ENCODE data around the gene TAF10. TPM values are rescaled to one million over a fixed set of nuclear protein-coding genes. Genes with fewer than 3 reads are reported as not detected.

TAF10 gene
- total RNA-seq: 100 to 1,000 TPM in 2 of 3 donors, 10 to 100 TPM in 1; 84.0 to 135 (median 115) TPM
- long read RNA-seq, donor 1, full-length matches to known transcripts: 45 of 60 reads
- long read RNA-seq, donor 1, partial matches to known transcripts: 8 of 60 reads
- long read RNA-seq, donor 1, other reads (novel, unspliced or antisense): 7 of 60 reads
- long read RNA-seq, donor 2, partial matches to known transcripts: 2 of 4 reads
- long read RNA-seq, donor 2, other reads (novel, unspliced or antisense): 2 of 4 reads

GRCh38 chr11:6612213-6613041, at the start of gene TAF10:
TAF10 (minus strand) TSS chr11:6612216; CDS start chr11:6612189, 27 bp downstream.
- H3K36me3 ChIP-seq (ENCODE audit: low read depth): no peaks in the 10 kb centered on the region

GRCh38 chr11:6660712-6661111, 48.7 kb upstream of the TAF10 start:
- no peak for TF ChIP-seq CTCF (IDR thresholded peaks at IDR 0.05)
- no peak overlapping the region for H3K4me3 ChIP-seq
- ATAC-seq: no peak
- intact Hi-C loops (cut with DNase I, micrococcal nuclease): no loop called here
- H3K4me1 ChIP-seq (ENCODE audit: low read depth): no peaks in the 10 kb centered on the region
- no peaks in the 10 kb centered on the region for H3K9me3 ChIP-seq
- no peak for DNase-seq
- H3K36me3 ChIP-seq (ENCODE audit: low read depth): no peaks in the 10 kb centered on the region

More at GRCh38 chr11:6612213-6613041, at the start of gene TAF10:
- peak within 1 kb of the TSS; percentile 83 for H3K4me3 ChIP-seq
- DNase-seq: peak; percentile 98 to 99 (median 98)
- H3K9me3 ChIP-seq: no peaks in the 10 kb centered on the region
- TF ChIP-seq CTCF (IDR thresholded peaks at IDR 0.05): peak; percentile 45
- intact Hi-C loops (cut with DNase I, micrococcal nuclease): no loop called here
- H3K4me1 ChIP-seq (ENCODE audit: low read depth): peaks cover 16% of the 10 kb centered on the region
- ATAC-seq: peak; percentile 94

- intact Hi-C loops (cut with DNase I, micrococcal nuclease): no loop called here
- no peak for TF ChIP-seq CTCF (IDR thresholded peaks at IDR 0.05)
- DNase-seq: no peak
Observed at GRCh38 chr11:6658647-6659046, 46.6 kb upstream of the TAF10 start.

GRCh38 chr11:6657346-6657745, 45.3 kb upstream of the TAF10 start:
- no peak for ATAC-seq
- no peak for TF ChIP-seq CTCF (IDR thresholded peaks at IDR 0.05)

More at GRCh38 chr11:6658647-6659046, 46.6 kb upstream of the TAF10 start:
- Histone ChIP-seq H3K9me3 (no peaks in the 10 kb centered on the region), H3K4me1 (ENCODE audit: low read depth) (no peaks in the 10 kb centered on the region), H3K36me3 (ENCODE audit: low read depth) (no peaks in the 10 kb centered on the region), H3K4me3 (no peak overlapping the region)
- ATAC-seq: no peak

GRCh38 chr11:6656936-6657335, 44.9 kb upstream of the TAF10 start:
- Histone ChIP-seq H3K4me3 (no peak overlapping the region), H3K4me1 (ENCODE audit: low read depth) (no peaks in the 10 kb centered on the region), H3K36me3 (ENCODE audit: low read depth) (no peaks in the 10 kb centered on the region), H3K9me3 (no peaks in the 10 kb centered on the region)
- no peak for TF ChIP-seq CTCF (IDR thresholded peaks at IDR 0.05)
- intact Hi-C loops (cut with DNase I, micrococcal nuclease): no loop called here
- DNase-seq: no peak
- no peak for ATAC-seq

More at GRCh38 chr11:6657346-6657745, 45.3 kb upstream of the TAF10 start:
- DNase-seq: no peak
- H3K4me1 ChIP-seq (ENCODE audit: low read depth): no peaks in the 10 kb centered on the region
- no peak overlapping the region for H3K4me3 ChIP-seq
- intact Hi-C loops (cut with DNase I, micrococcal nuclease): no loop called here
- H3K9me3 ChIP-seq: no peaks in the 10 kb centered on the region
- no peaks in the 10 kb centered on the region for H3K36me3 ChIP-seq (ENCODE audit: low read depth)

Data from mucosa of descending colon (tissue), 3 donors.